DMS79 (cell line): Measurements from ENCODE around the gene GPC6.

ENCODE experiments used
- DNase-seq: peaks from one replicate; lab custom pipeline; 2025; lab: John Stamatoyannopoulos, UW

The GPC6 gene

GRCh38 chr13:93975242-93975641, 748.6 kb downstream of the GPC6 start:
- DNase-seq, result no peak

- peak; percentile 74 for DNase-seq
These were observed 749.9 kb downstream of the GPC6 start for GRCh38 chr13:93976528-93976927.

- no peak for DNase-seq
These were observed 751.4 kb downstream of the GPC6 start for GRCh38 chr13:93977986-93978385.

- DNase-seq, result no peak
These were observed 754.9 kb downstream of the GPC6 start for GRCh38 chr13:93981426-93981977.

- no peak for DNase-seq
These were observed 755.7 kb downstream of the GPC6 start for GRCh38 chr13:93982179-93982918.

- no peak for DNase-seq
These were observed 757.4 kb downstream of the GPC6 start for GRCh38 chr13:93984052-93984451.

- no peak for DNase-seq
These were observed 758.3 kb downstream of the GPC6 start for GRCh38 chr13:93984876-93985275.

- no peak for DNase-seq
These were observed 760.9 kb downstream of the GPC6 start for GRCh38 chr13:93987458-93987857.

GRCh38 chr13:93991569-93991968, 765.0 kb downstream of the GPC6 start:
- DNase-seq, result no peak

GRCh38 chr13:93996481-93996880, 769.9 kb downstream of the GPC6 start:
- DNase-seq, result no peak

GRCh38 chr13:94006296-94006695, 779.7 kb downstream of the GPC6 start:
- no peak for DNase-seq

- DNase-seq, result no peak
These were observed 780.5 kb downstream of the GPC6 start for GRCh38 chr13:94007072-94007471.

GRCh38 chr13:94009701-94010100, 783.1 kb downstream of the GPC6 start:
- no peak for DNase-seq

- no peak for DNase-seq
These were observed 787.9 kb downstream of the GPC6 start for GRCh38 chr13:94014461-94014860.

GRCh38 chr13:94020426-94020825, 793.8 kb downstream of the GPC6 start:
- DNase-seq, result no peak

GRCh38 chr13:94020833-94021232, 794.2 kb downstream of the GPC6 start:
- DNase-seq, result no peak

GRCh38 chr13:94028234-94028633, 801.6 kb downstream of the GPC6 start:
- no peak for DNase-seq

- no peak for DNase-seq
These were observed 802.0 kb downstream of the GPC6 start for GRCh38 chr13:94028650-94029049.

- no peak for DNase-seq
These were observed 804.0 kb downstream of the GPC6 start for GRCh38 chr13:94030415-94031119.

GRCh38 chr13:94031609-94032008, 805.0 kb downstream of the GPC6 start:
- peak; percentile 36 for DNase-seq

- no peak for DNase-seq
These were observed 806.5 kb downstream of the GPC6 start for GRCh38 chr13:94033098-94033497.

- no peak for DNase-seq
These were observed 807.4 kb downstream of the GPC6 start for GRCh38 chr13:94033830-94034642.
